H1 (cell line): Measurements from ENCODE around the gene ALDOA. TPM values are rescaled to one million over a fixed set of nuclear protein-coding genes. Genes with fewer than 3 reads are reported as not detected.

Source experiments
- ASH2L ChIP-seq: fragments of 200-600, 300-600 bp; sonication (generic); IDR thresholded peaks from one replicate; pipeline ENCODE4 v1.7.1; 2017; ENCODE audit warnings: low read length
- CHD1 ChIP-seq: IDR thresholded peaks from 2 replicates; pipeline ENCODE4 v1.6.1; 2012; ENCODE audit warnings: low read depth, low read length, improper control_type of control experiment
- CHD7 ChIP-seq: fragments of 300-600 bp; sonication (generic); IDR thresholded peaks from 2 replicates; pipeline ENCODE4 v1.7.1; 2012; ENCODE audit warnings: low read length, moderate library complexity, mild to moderate bottlenecking, inconsistent platforms; ENCODE audit not compliant: insufficient replicate concordance
- EGR1 ChIP-seq: IDR thresholded peaks from 2 replicates; pipeline ENCODE4 v1.6.1; 2011; ENCODE audit warnings: low read depth, low read length, borderline replicate concordance
- EP300 ChIP-seq, 2 experiments: IDR thresholded peaks; 1 replicate in 1 of 2; 2 replicates in 1 of 2; pipeline ENCODE4 v1.6.1; 2011 to 2012; ENCODE audit warnings: low read depth in 2 of 2, low read length in 2 of 2, mild to moderate bottlenecking in 2 of 2, borderline replicate concordance in 1 of 2, inconsistent platforms in 1 of 2, moderate library complexity in 1 of 2
- GTF2F1 ChIP-seq: IDR thresholded peaks from 2 replicates; pipeline ENCODE4 v1.6.1; 2012; ENCODE audit warnings: low read depth, low read length, improper control_type of control experiment, borderline replicate concordance
- RNF2 ChIP-seq: fragments of 200-900, 300-1000 bp; sonication (generic); IDR thresholded peaks from 2 replicates; pipeline ENCODE4 v1.7.1; 2016; ENCODE audit warnings: borderline replicate concordance, low read depth, mild to moderate bottlenecking, antibody characterized with exemption, low read length; ENCODE audit not compliant: poor library complexity, severe bottlenecking; ENCODE audit errors: missing control alignments
- SRF ChIP-seq: IDR thresholded peaks from 2 replicates; pipeline ENCODE4 v1.6.1; 2011; ENCODE audit warnings: mild to moderate bottlenecking, low read depth, low read length, moderate library complexity
- polyA plus RNA-seq, 7 experiments: library from polyadenylated mRNA; depleted of rRNA in 3 of 7; stranded (reverse) in 5 of 7; unstranded in 2 of 7; fragments of >200 nt in 5 of 7; fragments of 200-250 nt in 2 of 7; gene quantifications; 1 replicate in 5 of 7; 2 replicates in 1 of 7; 4 replicates in 1 of 7; pipeline versions ENCODE4 v1.2.1 to v1.2.3, GENCODE V29; 2011 to 2013; ENCODE audit warnings: missing spikeins in 2 of 7, mixed read lengths in 2 of 7
- total RNA-seq: library from RNA; stranded (reverse); fragmentation: NEBNext Ultra II Directional; extraction: Animal tissue kit (Norgen Biotek cat#: 25700); gene quantifications from 2 replicates; pipeline ENCODE4 v1.2.1, GENCODE V29; 2021

ALDOA gene
- total and polyA plus RNA-seq, 2 of the 8 experiments (the other 6 are each of a cell fraction or from before 2014, with no cell fraction given): 1,072 to 1,083 TPM

- TF ChIP-seq CHD7 (no peak), EGR1 (no peak), RNF2 (no peak), EP300 (IDR thresholded peaks at IDR 0.05; ENCODE audit: borderline replicate concordance in 1 of 2, low read depth in 2 of 2, low read length in 2 of 2) (no peak), CHD1 (no peak), GTF2F1 (no peak), SRF (no peak), ASH2L (no peak)
Observed at GRCh38 chr16:30085247-30085646, 19.7 kb downstream of the ALDOA start (continued).
